ENCODE measurements around the gene PRUNE1.
A peak's percentile ranks its signal among the peaks of the same experiment; 100 is the strongest.

Gene PRUNE1

DNA sequence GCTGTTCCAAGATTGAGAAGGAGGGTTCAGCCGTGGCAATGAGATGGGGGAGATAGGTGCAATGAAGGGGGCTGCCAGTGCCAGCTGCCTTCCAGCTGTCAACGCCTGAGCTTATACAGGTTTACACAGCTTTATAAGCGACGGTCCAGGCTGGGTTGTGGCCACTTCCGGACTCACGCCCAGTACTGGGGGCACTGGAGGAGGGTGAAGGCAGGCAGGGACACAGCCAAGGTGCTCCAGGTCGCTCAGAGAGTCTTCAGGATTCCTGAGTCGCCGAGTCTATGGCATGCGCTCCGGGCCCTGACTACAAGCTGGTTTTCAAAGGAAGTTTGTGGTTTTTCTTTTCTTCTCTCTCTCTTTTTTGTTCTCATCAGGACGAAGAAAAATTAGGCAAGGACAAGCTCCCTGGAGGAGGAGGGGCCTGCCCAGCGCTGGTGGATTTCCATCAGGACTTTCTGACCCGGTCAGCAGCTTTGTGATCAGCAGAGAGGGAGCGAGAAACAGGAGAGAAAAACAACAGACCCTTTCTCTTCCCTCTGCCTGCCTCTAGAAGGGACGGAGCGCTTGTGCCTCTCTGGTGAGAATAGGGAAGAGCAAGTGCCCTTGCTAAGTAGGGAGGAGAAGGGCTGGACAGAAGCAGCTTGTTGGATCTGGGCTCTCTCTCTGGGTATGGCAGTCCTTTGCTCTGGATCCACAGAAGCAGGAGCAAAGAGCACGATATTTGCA is 1.8 kb upstream of the PRUNE1 start, which contains the start of gene MINDY1:
TSS of gene MINDY1 (minus strand) at position 576 of the 726 bp plus-strand sequence. CDS start 4,285 bp downstream, outside the sequence.
- no peak for TF ChIP-seq PPARA (CRISPR knock-in tag; IDR thresholded peaks at IDR 0.05; ENCODE audit: borderline replicate concordance)
- TF ChIP-seq ZNF8 (CRISPR knock-in tag; IDR thresholded peaks at IDR 0.05) = no peak
- TF ChIP-seq RARB (CRISPR knock-in tag; IDR thresholded peaks at IDR 0.05) = no peak
- peak; percentile 92 for ATAC-seq

DNA sequence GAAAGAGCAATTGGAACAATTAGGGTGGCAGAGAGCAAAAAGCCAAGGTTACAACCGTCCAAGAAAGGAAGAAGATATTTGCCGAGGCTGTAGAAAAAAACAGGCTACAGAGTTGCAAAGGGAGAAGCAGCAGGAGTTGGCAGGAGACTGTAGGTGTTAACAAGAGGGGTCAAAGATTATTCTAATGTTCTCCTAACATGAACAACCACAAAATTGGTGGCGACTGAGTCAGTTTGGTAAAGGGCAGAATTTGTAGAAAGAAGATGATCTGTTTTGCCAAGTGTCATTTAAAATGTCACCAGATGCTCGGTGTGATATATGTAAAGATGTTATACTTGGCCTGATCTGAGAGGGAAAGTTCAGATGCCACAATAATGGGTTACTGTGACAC is 401 bp upstream of the PRUNE1 start:
- no peak for ATAC-seq
- no peak for TF ChIP-seq ZNF8 (CRISPR knock-in tag; IDR thresholded peaks at IDR 0.05)
- no peak for TF ChIP-seq ZFP3 (CRISPR knock-in tag; IDR thresholded peaks at IDR 0.05)
- TF ChIP-seq, protein P1, sequence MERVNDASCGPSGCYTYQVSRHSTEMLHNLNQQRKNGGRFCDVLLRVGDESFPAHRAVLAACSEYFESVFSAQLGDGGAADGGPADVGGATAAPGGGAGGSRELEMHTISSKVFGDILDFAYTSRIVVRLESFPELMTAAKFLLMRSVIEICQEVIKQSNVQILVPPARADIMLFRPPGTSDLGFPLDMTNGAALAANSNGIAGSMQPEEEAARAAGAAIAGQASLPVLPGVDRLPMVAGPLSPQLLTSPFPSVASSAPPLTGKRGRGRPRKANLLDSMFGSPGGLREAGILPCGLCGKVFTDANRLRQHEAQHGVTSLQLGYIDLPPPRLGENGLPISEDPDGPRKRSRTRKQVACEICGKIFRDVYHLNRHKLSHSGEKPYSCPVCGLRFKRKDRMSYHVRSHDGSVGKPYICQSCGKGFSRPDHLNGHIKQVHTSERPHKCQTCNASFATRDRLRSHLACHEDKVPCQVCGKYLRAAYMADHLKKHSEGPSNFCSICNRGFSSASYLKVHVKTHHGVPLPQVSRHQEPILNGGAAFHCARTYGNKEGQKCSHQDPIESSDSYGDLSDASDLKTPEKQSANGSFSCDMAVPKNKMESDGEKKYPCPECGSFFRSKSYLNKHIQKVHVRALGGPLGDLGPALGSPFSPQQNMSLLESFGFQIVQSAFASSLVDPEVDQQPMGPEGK (CRISPR knock-in tag; IDR thresholded peaks at IDR 0.05; ENCODE audit: borderline replicate concordance) = no peak
- no peak for TF ChIP-seq BACH2 (CRISPR knock-in tag; IDR thresholded peaks at IDR 0.05; ENCODE audit: borderline replicate concordance)

DNA sequence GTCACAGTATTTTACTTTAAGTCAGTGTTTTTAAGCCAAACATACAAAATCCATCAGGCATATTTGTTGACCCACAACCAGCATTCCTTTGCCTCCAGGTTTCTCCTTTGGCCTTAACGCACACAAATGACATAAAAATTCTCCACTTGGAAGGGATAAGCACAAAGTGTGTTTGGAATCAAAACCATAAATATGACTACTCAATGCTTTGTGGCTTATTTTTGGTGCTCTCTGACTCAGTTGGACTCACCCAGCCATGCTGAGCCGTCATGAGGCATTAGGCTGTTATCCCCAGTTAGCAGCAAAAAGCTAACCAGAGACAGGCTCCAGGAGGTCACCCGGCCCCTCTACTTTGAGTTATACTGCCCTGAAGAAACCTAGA is 948 bp downstream of the PRUNE1 start:
- TF ChIP-seq, protein P2, sequence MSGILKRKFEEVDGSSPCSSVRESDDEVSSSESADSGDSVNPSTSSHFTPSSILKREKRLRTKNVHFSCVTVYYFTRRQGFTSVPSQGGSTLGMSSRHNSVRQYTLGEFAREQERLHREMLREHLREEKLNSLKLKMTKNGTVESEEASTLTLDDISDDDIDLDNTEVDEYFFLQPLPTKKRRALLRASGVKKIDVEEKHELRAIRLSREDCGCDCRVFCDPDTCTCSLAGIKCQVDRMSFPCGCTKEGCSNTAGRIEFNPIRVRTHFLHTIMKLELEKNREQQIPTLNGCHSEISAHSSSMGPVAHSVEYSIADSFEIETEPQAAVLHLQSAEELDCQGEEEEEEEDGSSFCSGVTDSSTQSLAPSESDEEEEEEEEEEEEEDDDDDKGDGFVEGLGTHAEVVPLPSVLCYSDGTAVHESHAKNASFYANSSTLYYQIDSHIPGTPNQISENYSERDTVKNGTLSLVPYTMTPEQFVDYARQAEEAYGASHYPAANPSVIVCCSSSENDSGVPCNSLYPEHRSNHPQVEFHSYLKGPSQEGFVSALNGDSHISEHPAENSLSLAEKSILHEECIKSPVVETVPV (CRISPR knock-in tag; IDR thresholded peaks at IDR 0.05) = no peak
- TF ChIP-seq GLIS3 (CRISPR knock-in tag; IDR thresholded peaks at IDR 0.05) (no peak), ISL1 (CRISPR knock-in tag; IDR thresholded peaks at IDR 0.05) (no peak), BACH2 (CRISPR knock-in tag; IDR thresholded peaks at IDR 0.05; ENCODE audit: borderline replicate concordance) (no peak)
- no peak for ATAC-seq

DNA sequence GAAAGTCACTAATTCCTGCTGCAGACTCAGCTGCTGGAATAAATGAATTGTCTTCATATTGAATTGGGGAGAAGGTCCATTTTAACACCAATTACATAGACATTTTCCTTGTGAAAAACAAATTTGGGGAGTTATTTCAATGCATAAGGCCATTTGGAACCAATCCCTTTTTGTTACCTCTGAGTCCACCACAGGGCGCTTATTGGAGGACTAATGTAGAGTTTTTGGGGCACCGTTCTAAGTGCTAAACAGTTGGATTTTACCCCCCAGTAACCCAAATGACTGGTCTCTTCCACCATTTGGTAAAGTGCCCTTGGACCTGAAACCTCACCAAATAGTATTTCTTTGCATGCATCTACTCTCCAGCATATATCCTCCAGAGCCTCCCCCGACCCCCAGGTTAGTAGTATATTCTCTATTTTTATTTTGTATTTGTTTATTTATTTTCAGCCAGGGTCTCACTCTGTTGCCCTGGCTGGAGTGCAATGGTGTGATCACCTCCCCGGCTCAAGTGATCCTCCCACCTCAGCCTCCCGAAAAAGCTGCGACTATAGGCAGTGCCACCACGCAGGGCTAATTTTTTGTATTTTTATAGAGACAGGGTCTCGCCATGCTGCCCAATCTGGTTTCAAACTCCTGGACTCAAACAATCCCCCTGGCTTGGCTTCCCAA is 1.6 kb downstream of the PRUNE1 start:
- no peak for ATAC-seq
- no peak for TF ChIP-seq TCF4 (CRISPR knock-in tag; IDR thresholded peaks at IDR 0.05; ENCODE audit: borderline replicate concordance)
- TF ChIP-seq ZC3H10 (CRISPR knock-in tag; IDR thresholded peaks at IDR 0.05) = no peak
- TF ChIP-seq, protein P3, sequence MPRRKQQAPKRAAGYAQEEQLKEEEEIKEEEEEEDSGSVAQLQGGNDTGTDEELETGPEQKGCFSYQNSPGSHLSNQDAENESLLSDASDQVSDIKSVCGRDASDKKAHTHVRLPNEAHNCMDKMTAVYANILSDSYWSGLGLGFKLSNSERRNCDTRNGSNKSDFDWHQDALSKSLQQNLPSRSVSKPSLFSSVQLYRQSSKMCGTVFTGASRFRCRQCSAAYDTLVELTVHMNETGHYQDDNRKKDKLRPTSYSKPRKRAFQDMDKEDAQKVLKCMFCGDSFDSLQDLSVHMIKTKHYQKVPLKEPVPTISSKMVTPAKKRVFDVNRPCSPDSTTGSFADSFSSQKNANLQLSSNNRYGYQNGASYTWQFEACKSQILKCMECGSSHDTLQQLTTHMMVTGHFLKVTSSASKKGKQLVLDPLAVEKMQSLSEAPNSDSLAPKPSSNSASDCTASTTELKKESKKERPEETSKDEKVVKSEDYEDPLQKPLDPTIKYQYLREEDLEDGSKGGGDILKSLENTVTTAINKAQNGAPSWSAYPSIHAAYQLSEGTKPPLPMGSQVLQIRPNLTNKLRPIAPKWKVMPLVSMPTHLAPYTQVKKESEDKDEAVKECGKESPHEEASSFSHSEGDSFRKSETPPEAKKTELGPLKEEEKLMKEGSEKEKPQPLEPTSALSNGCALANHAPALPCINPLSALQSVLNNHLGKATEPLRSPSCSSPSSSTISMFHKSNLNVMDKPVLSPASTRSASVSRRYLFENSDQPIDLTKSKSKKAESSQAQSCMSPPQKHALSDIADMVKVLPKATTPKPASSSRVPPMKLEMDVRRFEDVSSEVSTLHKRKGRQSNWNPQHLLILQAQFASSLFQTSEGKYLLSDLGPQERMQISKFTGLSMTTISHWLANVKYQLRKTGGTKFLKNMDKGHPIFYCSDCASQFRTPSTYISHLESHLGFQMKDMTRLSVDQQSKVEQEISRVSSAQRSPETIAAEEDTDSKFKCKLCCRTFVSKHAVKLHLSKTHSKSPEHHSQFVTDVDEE (CRISPR knock-in tag; IDR thresholded peaks at IDR 0.05) = no peak
- no peak for TF ChIP-seq ZNF565 (CRISPR knock-in tag; conservative IDR thresholded peaks at IDR 0.05; ENCODE audit: low read depth)
- TF ChIP-seq ARNTL (CRISPR knock-in tag; IDR thresholded peaks at IDR 0.05; ENCODE audit: borderline replicate concordance, low read depth) = no peak
- no peak for TF ChIP-seq GLIS3 (CRISPR knock-in tag; IDR thresholded peaks at IDR 0.05)

DNA sequence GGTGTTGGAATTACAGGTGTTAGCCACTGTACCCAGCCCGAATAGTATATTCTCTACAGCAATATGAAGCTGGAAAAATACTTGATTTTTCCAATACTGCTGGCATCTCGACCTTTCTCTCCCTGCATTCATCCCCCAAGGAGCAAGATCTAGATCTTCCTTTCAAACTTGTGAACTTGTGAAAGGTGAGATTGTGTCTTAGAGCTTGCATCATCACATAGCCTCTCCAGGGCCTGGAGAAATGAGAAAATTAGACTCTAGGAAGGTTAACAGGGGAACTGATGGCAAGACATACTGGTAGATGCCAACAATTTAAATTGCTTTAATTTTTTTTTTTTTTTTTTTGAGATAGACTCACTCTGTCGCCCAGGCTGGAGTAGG is 2.1 kb downstream of the PRUNE1 start:
- TF ChIP-seq OSR1 (CRISPR knock-in tag; IDR thresholded peaks at IDR 0.05) (no peak), ISL1 (CRISPR knock-in tag; IDR thresholded peaks at IDR 0.05) (no peak)
- no peak for ATAC-seq

DNA sequence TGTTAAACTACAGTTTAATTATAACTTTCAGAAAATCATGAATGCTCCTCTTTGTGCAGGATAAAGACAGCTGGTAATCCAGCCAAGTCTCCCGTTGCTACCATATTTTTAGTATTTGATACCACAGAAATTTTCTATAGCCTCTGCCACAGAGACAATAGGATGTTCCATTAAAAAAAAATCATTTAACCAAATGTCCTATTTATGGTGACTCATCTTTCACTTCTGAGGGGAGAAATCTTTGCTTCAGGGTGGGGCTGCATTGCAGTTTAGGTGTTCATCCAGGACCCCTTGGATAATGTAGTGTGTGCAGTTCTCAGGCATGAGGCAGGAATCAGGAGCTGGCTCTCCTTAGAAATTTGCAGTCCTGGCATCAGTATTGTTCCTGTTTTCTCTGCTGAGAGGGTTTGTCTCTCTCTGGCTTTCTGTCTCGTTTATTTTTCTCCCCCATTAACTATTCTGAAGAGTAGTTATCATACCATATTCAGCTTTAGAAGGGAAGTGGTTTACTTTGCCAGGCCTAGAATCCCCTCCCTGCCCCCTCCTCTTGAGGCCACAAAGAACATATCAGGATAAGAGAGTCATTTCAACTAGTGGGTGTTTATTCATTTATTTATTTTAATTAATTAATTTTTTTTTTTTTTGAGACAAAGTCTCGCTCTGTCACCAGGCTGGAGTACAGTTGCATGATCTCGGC is 3.1 kb downstream of the PRUNE1 start:
- ATAC-seq = no peak
- TF ChIP-seq ZNF70 (CRISPR knock-in tag; IDR thresholded peaks at IDR 0.05) (no peak), SNAI2 (CRISPR knock-in tag; IDR thresholded peaks at IDR 0.05) (no peak), RARB (CRISPR knock-in tag; IDR thresholded peaks at IDR 0.05) (no peak), CSDC2 (CRISPR knock-in tag; IDR thresholded peaks at IDR 0.05) (no peak), ZNF8 (CRISPR knock-in tag; IDR thresholded peaks at IDR 0.05) (no peak), ISL1 (CRISPR knock-in tag; IDR thresholded peaks at IDR 0.05) (no peak), ZFP30 (CRISPR knock-in tag; IDR thresholded peaks at IDR 0.05) (no peak)
- TF ChIP-seq, protein P1 (CRISPR knock-in tag; IDR thresholded peaks at IDR 0.05; ENCODE audit: borderline replicate concordance) = no peak
- TF ChIP-seq, protein P4, sequence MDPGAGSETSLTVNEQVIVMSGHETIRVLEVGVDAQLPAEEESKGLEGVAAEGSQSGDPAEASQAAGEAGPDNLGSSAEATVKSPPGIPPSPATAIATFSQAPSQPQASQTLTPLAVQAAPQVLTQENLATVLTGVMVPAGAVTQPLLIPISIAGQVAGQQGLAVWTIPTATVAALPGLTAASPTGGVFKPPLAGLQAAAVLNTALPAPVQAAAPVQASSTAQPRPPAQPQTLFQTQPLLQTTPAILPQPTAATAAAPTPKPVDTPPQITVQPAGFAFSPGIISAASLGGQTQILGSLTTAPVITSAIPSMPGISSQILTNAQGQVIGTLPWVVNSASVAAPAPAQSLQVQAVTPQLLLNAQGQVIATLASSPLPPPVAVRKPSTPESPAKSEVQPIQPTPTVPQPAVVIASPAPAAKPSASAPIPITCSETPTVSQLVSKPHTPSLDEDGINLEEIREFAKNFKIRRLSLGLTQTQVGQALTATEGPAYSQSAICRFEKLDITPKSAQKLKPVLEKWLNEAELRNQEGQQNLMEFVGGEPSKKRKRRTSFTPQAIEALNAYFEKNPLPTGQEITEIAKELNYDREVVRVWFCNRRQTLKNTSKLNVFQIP (CRISPR knock-in tag; IDR thresholded peaks at IDR 0.05; ENCODE audit: borderline replicate concordance, low read depth) = no peak

Data from SK-N-SH treated with all-trans-retinoic acid at 6 μM for 48 hours (cell line).